Stomach (tissue), 9 donors: ENCODE results near the gene VIPAS39. TPM values are rescaled to one million over a fixed set of nuclear protein-coding genes. Genes with fewer than 3 reads are reported as not detected.
"Not testable (repeated sequence)": the region's sequence is repeated elsewhere in the genome, so short reads cannot be mapped to it uniquely, and the experiment has no call there.

Experiments used
- DNase-seq, 2 donors: peaks; one replicate each; pipeline versions ENCODE4 v3.0.0 to v3.0.0-alpha.2; 2013 to 2019
- H3K27ac ChIP-seq, 5 donors: fragments of 200-600 bp in 4 of 5; sonication (generic) in 4 of 5; one replicate each; pipeline ENCODE4 v1.5.1; 2013 to 2019; ENCODE audit warnings: mild to moderate bottlenecking in 1 of 5, moderate library complexity in 1 of 5
- H3K27me3 ChIP-seq, 3 donors: fragments of 200-600 bp; sonication (generic); one replicate each; pipeline ENCODE4 v1.5.1; 2017 to 2019; ENCODE audit warnings: mixed run types in 1 of 3
- H3K36me3 ChIP-seq, 4 donors: fragments of 200-600 bp; sonication (generic); 1 replicate in 3 of 4; 2 replicates in 1 of 4; pipeline ENCODE4 v1.5.1; 2016 to 2019
- H3K4me1 ChIP-seq, 4 donors: fragments of 200-600 bp; sonication (generic); one replicate each; pipeline ENCODE4 v1.5.1; 2016 to 2019
- H3K4me3 ChIP-seq, 4 donors: fragments of 200-600 bp; sonication (generic) in 3 of 4; one replicate each; pipeline ENCODE4 v1.5.1; 2016 to 2019; ENCODE audit warnings: mild to moderate bottlenecking in 1 of 4
- H3K9me3 ChIP-seq, 4 donors: fragments of 200-600 bp; sonication (generic); one replicate each; pipeline ENCODE4 v1.5.1; 2016 to 2019
- CTCF ChIP-seq, 7 experiments: fragments of 450-650 bp in 4 of 7; fragments of 200-600 bp in 3 of 7; sonication (generic) in 3 of 7; IDR thresholded peaks; one replicate each; pipeline ENCODE4 v1.5.1; 2016 to 2019; ENCODE audit warnings: antibody characterized with exemption in 7 of 7, control low read depth in 2 of 7, mild to moderate bottlenecking in 1 of 7
- EP300 ChIP-seq: sonication (generic); formaldehyde crosslinking; IDR thresholded peaks from one replicate; pipeline ENCODE4 v1.6.1; 2017; ENCODE audit warnings: antibody characterized with exemption
- POLR2A ChIP-seq, 4 donors: fragments of 450-650 bp; IDR thresholded peaks; one replicate each; pipeline ENCODE4 v1.6.1; 2016; ENCODE audit warnings: antibody characterized with exemption in 4 of 4, control low read depth in 2 of 4, mild to moderate bottlenecking in 1 of 4, moderate library complexity in 1 of 4
- POLR2AphosphoS5 ChIP-seq, 3 donors: sonication (generic); formaldehyde crosslinking; IDR thresholded peaks; one replicate each; pipeline ENCODE4 v1.6.1; 2016; ENCODE audit warnings: antibody characterized with exemption in 3 of 3
- WGBS, 5 donors: extraction: QIAGEN DNeasy Blood & Tissue Kit in 3 of 5; methylation state at CpG; one replicate each; pipeline versions ENCODE4 v1.1.5 to v1.1.7; 2013 to 2018; 5-methylcytosine and 5-hydroxymethylcytosine counted together
- intact Hi-C: fragments of 100-400 bp; cut with DNase I; formaldehyde crosslinking; loops from one replicate; pipeline ENCODE4 v1.15.1; 2023; ENCODE audit warnings: low total_unique reads
- polyA plus RNA-seq, 3 donors: library from polyadenylated mRNA; stranded (reverse); fragments of 200-250 nt; gene quantifications; one replicate each; pipeline ENCODE4 v1.2.3, GENCODE V29; 2013
- total RNA-seq, 5 donors: library from RNA; depleted of rRNA; stranded (reverse); fragments of >200 nt; gene quantifications; one replicate each; pipeline versions ENCODE4 v1.1.0 to v1.2.3, GENCODE V29; 2014 to 2016
- donor health status: healthy with polysubstance abuse.
- donor health status: Bipolar disorder and iron deficiency.
- donor health status: healthy.

VIPAS39 gene
- total and polyA plus RNA-seq, 8 donors, result 6.3 to 53.1 (median 12.7) TPM

GRCh38 chr14:77424862-77425261 is 32.5 kb downstream of the VIPAS39 start:
- no peak for DNase-seq
- 90 to 95% (median 94%) methylated on average over 3 of the region's 3 CpGs for WGBS, 5 donors
- peaks cover 0 to 10% (median 4%) of the 10 kb centered on the region in 4 donors for H3K9me3 ChIP-seq
- no peak overlapping the region for H3K27ac ChIP-seq
- H3K4me3 ChIP-seq, result no peak overlapping the region
- peaks cover 61 to 93% (median 90%) of the 10 kb centered on the region in 4 donors for H3K36me3 ChIP-seq
- H3K27me3 ChIP-seq, result no peaks in the 10 kb centered on the region
- no peaks in the 10 kb centered on the region for H3K4me1 ChIP-seq
- TF ChIP-seq POLR2A (IDR thresholded peaks at IDR 0.05), result no peak
- TF ChIP-seq EP300, result no peak
- no peak for TF ChIP-seq CTCF (IDR thresholded peaks at IDR 0.05)
- TF ChIP-seq POLR2AphosphoS5 (IDR thresholded peaks at IDR 0.05), result no peak
- intact Hi-C loops, result no loop called here

- intact Hi-C loops, result no loop called here
- TF ChIP-seq POLR2A (IDR thresholded peaks at IDR 0.05), result no peak
- TF ChIP-seq EP300, result no peak
- TF ChIP-seq POLR2AphosphoS5 (IDR thresholded peaks at IDR 0.05), result no peak
- no peak for TF ChIP-seq CTCF (IDR thresholded peaks at IDR 0.05)
- Histone ChIP-seq H3K36me3 (peaks cover 49 to 78% (median 76%) of the 10 kb centered on the region in 4 donors), H3K27me3 (no peaks in the 10 kb centered on the region), H3K4me3 (no peak within 1 kb of the TSS), H3K9me3 (peaks cover 9 to 23% (median 16%) of the 10 kb centered on the region in 4 donors), H3K27ac (no peak within 1 kb of the TSS), H3K4me1 (no peaks in the 10 kb centered on the region)
- no peak for DNase-seq
- WGBS, 5 donors, result 94 to 100% (median 96%) methylated on average over 1 of the region's 1 CpG
These were observed 34.0 kb downstream of the VIPAS39 start, which contains the start of gene NOXRED1 for GRCh38 chr14:77423423-77423822. Gene NOXRED1 (minus strand): TSS chr14:77423523. CDS start chr14:77422889, 634 bp downstream.

GRCh38 chr14:77421201-77421600 is 36.2 kb downstream of the VIPAS39 start:
- Histone ChIP-seq H3K27ac (no peak overlapping the region), H3K27me3 (no peaks in the 10 kb centered on the region), H3K4me3 (no peak overlapping the region), H3K4me1 (no peaks in the 10 kb centered on the region), H3K36me3 (peaks cover 26 to 56% (median 53%) of the 10 kb centered on the region in 4 donors), H3K9me3 (peaks cover 9 to 24% (median 18%) of the 10 kb centered on the region in 4 donors)
- intact Hi-C loops, result no loop called here
- no peak for DNase-seq
- 44 to 95% (median 62%) methylated on average over 2 of the region's 2 CpGs for WGBS, 5 donors
- TF ChIP-seq POLR2A (IDR thresholded peaks at IDR 0.05), result no peak
- TF ChIP-seq CTCF (IDR thresholded peaks at IDR 0.05), result no peak
- no peak for TF ChIP-seq POLR2AphosphoS5 (IDR thresholded peaks at IDR 0.05)
- no peak for TF ChIP-seq EP300

GRCh38 chr14:77416836-77417235 is 40.6 kb downstream of the VIPAS39 start:
- Histone ChIP-seq H3K27ac (no peak overlapping the region), H3K36me3 (peaks cover 0 to 12% (median 10%) of the 10 kb centered on the region in 4 donors), H3K27me3 (no peaks in the 10 kb centered on the region), H3K9me3 (peaks cover 9 to 24% (median 18%) of the 10 kb centered on the region in 4 donors), H3K4me1 (no peaks in the 10 kb centered on the region), H3K4me3 (no peak overlapping the region)
- no peak for DNase-seq
- TF ChIP-seq POLR2A (IDR thresholded peaks at IDR 0.05), result no peak
- no peak for TF ChIP-seq EP300
- no peak for TF ChIP-seq POLR2AphosphoS5 (IDR thresholded peaks at IDR 0.05)
- TF ChIP-seq CTCF (IDR thresholded peaks at IDR 0.05), result no peak
- WGBS, 5 donors, result 86 to 95% (median 93%) methylated on average over 5 to 8 of the region's 8 CpGs
- intact Hi-C loops, result no loop called here

GRCh38 chr14:77416098-77416497 is 41.3 kb downstream of the VIPAS39 start:
- H3K4me1 ChIP-seq, H3K27ac ChIP-seq, DNase-seq, H3K27me3 ChIP-seq, H3K36me3 ChIP-seq, H3K4me3 ChIP-seq, intact Hi-C loops: not testable (repeated sequence)
- H3K9me3 ChIP-seq, result peaks cover 9 to 24% (median 18%) of the 10 kb centered on the region in 4 donors
- WGBS, 5 donors, result 71 to 94% (median 82%) methylated on average over 2 to 3 of the region's 3 CpGs

GRCh38 chr14:77415403-77416030 is 41.9 kb downstream of the VIPAS39 start:
- intact Hi-C loops, H3K4me1 ChIP-seq, H3K27ac ChIP-seq, H3K4me3 ChIP-seq, DNase-seq, H3K27me3 ChIP-seq, H3K36me3 ChIP-seq: not testable (repeated sequence)
- WGBS, 5 donors, result 89 to 94% (median 94%) methylated on average over 10 of the region's 10 CpGs
- peaks cover 9 to 20% (median 14%) of the 10 kb centered on the region in 4 donors for H3K9me3 ChIP-seq
